Measurements from ENCODE around the gene G0S2. TPM values are rescaled to one million over a fixed set of nuclear protein-coding genes. Genes with fewer than 3 reads are reported as not detected.

The G0S2 gene
- total RNA-seq, 4 donors from 2014 or later, result 1.8 to 84.2 (median 26.9) TPM

DNA sequence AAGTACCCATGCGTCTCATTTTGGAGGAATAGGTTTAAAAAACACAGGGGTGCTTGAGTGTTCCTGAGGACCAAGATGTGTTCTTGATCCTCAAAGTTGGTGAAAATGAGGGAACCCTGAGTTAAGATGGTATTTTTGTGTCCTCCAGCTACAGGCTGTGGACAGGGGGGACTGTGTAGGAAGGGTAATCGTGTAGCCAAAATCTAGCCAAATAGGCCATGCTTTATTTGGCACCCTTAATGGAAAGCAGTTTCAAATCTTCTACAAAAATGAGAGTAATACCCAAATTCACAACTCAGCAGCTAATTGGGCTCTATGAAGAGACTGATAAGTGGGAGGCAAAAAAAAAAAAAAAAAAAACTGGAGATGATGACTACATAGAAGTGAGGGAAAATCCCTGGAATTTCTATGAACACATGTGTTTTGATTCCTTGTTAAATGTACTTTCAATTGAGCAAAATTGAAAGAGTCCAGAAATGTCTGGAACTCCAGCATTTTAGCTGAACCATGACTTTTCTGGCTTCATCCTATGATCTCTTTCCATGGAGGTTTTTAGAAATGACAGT lies 29.9 kb downstream of the G0S2 start:
- in situ Hi-C loops (cut with MboI; ENCODE audit: low pct_ligation_motif_present in 1 of 4, low pct_unique_long_range_greater_than_20kb in 1 of 4, low sequenced_read_pairs in 3 of 4), result no loop called here
- intact Hi-C loops (cut with DNase I; ENCODE audit: low total_unique reads), result no loop called here
- H3K27ac ChIP-seq, result peak overlapping the region in 1 of 4 donors; percentile 37
- H3K9me3 ChIP-seq, result no peaks in the 10 kb centered on the region
- TF ChIP-seq, protein P1, sequence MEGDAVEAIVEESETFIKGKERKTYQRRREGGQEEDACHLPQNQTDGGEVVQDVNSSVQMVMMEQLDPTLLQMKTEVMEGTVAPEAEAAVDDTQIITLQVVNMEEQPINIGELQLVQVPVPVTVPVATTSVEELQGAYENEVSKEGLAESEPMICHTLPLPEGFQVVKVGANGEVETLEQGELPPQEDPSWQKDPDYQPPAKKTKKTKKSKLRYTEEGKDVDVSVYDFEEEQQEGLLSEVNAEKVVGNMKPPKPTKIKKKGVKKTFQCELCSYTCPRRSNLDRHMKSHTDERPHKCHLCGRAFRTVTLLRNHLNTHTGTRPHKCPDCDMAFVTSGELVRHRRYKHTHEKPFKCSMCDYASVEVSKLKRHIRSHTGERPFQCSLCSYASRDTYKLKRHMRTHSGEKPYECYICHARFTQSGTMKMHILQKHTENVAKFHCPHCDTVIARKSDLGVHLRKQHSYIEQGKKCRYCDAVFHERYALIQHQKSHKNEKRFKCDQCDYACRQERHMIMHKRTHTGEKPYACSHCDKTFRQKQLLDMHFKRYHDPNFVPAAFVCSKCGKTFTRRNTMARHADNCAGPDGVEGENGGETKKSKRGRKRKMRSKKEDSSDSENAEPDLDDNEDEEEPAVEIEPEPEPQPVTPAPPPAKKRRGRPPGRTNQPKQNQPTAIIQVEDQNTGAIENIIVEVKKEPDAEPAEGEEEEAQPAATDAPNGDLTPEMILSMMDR (IDR thresholded peaks at IDR 0.05), result no peak
- TF ChIP-seq EP300 (IDR thresholded peaks at IDR 0.05; ENCODE audit: low read depth) (no peak), POLR2A (IDR thresholded peaks at IDR 0.05) (no peak), POLR2AphosphoS5 (IDR thresholded peaks at IDR 0.05) (no peak)
- H3K27me3 ChIP-seq, result no peaks in the 10 kb centered on the region
- H3K36me3 ChIP-seq, result no peaks in the 10 kb centered on the region
- 71 to 82% methylated on average over 1 to 2 of the region's 2 CpGs for WGBS, 2 donors (ENCODE audit: low coverage in 1 of 2)
- H3K4me1 ChIP-seq, result no peaks in the 10 kb centered on the region
- DNase-seq, result no peak
- H3K4me3 ChIP-seq, result no peak overlapping the region

DNA sequence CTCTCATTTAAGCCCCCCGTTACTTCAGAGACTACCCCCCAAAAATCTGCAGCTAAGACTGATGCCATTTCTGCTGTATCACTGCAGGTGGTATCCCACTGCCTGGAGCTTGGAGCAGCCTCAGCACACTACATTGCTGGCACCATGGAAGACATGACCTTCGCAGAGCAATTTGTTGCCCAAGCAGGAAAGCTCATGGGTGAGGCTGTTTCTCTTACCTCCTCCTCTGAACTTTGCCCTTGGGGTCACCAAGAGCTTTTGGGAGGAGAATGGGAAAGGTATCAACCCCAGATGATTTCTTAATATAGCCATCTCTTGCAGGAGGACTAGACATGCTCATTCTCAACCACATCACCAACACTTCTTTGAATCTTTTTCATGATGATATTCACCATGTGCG lies 31.4 kb downstream of the G0S2 start:
- in situ Hi-C loops (cut with MboI; ENCODE audit: low pct_ligation_motif_present in 1 of 4, low pct_unique_long_range_greater_than_20kb in 1 of 4, low sequenced_read_pairs in 3 of 4) (no loop called here), intact Hi-C loops (cut with DNase I; ENCODE audit: low total_unique reads) (no loop called here)
- Histone ChIP-seq H3K27me3 (no peaks in the 10 kb centered on the region), H3K36me3 (no peaks in the 10 kb centered on the region), H3K9me3 (no peaks in the 10 kb centered on the region), H3K4me3 (no peak overlapping the region), H3K27ac (no peak overlapping the region), H3K4me1 (no peaks in the 10 kb centered on the region)
- 99 to 100% methylated on average over 1 to 3 of the region's 3 CpGs for WGBS, 2 donors (ENCODE audit: low coverage in 1 of 2)
- TF ChIP-seq EP300 (IDR thresholded peaks at IDR 0.05; ENCODE audit: low read depth) (no peak), POLR2A (IDR thresholded peaks at IDR 0.05) (no peak), POLR2AphosphoS5 (IDR thresholded peaks at IDR 0.05) (no peak)
- TF ChIP-seq, protein P1 (IDR thresholded peaks at IDR 0.05), result no peak
- no peak for DNase-seq

DNA sequence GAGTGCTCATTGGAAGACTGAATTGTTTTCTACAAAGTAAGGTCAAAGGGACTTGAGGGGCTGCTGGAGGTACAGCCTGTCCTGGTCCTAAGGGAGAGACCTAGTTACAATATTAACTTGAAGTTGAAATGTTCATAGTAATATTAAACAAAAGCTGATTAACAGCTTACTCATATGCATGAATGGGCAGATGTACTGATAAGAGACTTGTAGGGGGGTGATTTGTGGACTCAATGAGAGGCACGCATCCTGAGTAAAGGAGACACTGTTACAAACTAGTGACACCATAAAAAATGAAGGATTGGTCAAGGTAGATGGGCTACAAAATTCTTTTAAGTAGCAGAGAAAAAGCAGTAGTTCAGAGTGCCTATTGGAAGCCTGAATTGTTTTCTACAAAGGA lies 32.1 kb downstream of the G0S2 start:
- intact Hi-C loops (cut with DNase I; ENCODE audit: low total_unique reads) (no loop called here), in situ Hi-C loops (cut with MboI; ENCODE audit: low pct_ligation_motif_present in 1 of 4, low pct_unique_long_range_greater_than_20kb in 1 of 4, low sequenced_read_pairs in 3 of 4) (no loop called here)
- no peak for DNase-seq
- 96 to 100% methylated on average over 1 of the region's 1 CpG for WGBS, 2 donors (ENCODE audit: low coverage in 1 of 2)
- Histone ChIP-seq H3K36me3 (no peaks in the 10 kb centered on the region), H3K4me3 (no peak overlapping the region), H3K9me3 (no peaks in the 10 kb centered on the region), H3K4me1 (no peaks in the 10 kb centered on the region), H3K27ac (no peak overlapping the region), H3K27me3 (no peaks in the 10 kb centered on the region)
- TF ChIP-seq POLR2A (IDR thresholded peaks at IDR 0.05), result no peak
- TF ChIP-seq, protein P1 (IDR thresholded peaks at IDR 0.05), result no peak
- no peak for TF ChIP-seq POLR2AphosphoS5 (IDR thresholded peaks at IDR 0.05)
- no peak for TF ChIP-seq EP300 (IDR thresholded peaks at IDR 0.05; ENCODE audit: low read depth)

DNA sequence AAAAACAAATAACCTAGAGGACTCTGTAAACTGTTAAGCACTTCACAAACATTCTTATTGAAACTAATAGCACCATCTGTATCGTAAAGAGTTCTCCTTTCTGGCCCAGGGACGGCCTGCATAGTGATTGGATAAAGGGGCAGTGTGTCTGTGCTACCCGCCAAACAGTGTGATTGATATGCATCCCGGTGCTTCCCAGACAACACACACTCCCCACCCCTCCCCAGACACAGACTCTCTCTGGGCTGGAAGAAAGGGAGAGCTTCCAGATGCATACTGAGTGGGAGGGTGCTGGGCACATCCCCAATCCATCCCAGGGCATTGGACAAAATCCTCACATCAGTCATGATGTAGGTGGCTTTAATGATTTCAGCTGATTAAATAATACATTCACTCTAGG lies 33.1 kb downstream of the G0S2 start:
- no peak for DNase-seq
- intact Hi-C loops (cut with DNase I; ENCODE audit: low total_unique reads), result no loop called here
- H3K27me3 ChIP-seq, result no peaks in the 10 kb centered on the region
- H3K4me1 ChIP-seq, result no peaks in the 10 kb centered on the region
- H3K36me3 ChIP-seq, result no peaks in the 10 kb centered on the region
- no peak overlapping the region for H3K27ac ChIP-seq
- no peaks in the 10 kb centered on the region for H3K9me3 ChIP-seq
- no peak overlapping the region for H3K4me3 ChIP-seq
- TF ChIP-seq EP300 (IDR thresholded peaks at IDR 0.05; ENCODE audit: low read depth) (no peak), POLR2A (IDR thresholded peaks at IDR 0.05) (no peak), POLR2AphosphoS5 (IDR thresholded peaks at IDR 0.05) (no peak)
- TF ChIP-seq, protein P1 (IDR thresholded peaks at IDR 0.05), result no peak
- whole genome bisulfite sequencing, 2 donors (ENCODE audit: low coverage in 1 of 2), result 62 to 68% methylated on average over 3 to 4 of the region's 4 CpGs
- in situ Hi-C loops (cut with MboI; ENCODE audit: low pct_ligation_motif_present in 1 of 4, low pct_unique_long_range_greater_than_20kb in 1 of 4, low sequenced_read_pairs in 3 of 4), result no loop called here

Data from transverse colon (tissue), 4 donors.